Measurements from ENCODE around the gene OR8K1.

The OR8K1 gene
- 0 reads per million in 3 donors for total RNA-seq

- Histone ChIP-seq H3K9me3 (ENCODE audit: control insufficient read depth, low read length) (no peaks in the 10 kb centered on the region), H3K27me3 (replicated peaks; ENCODE audit: control insufficient read depth, insufficient read depth, low read length, poor library complexity, severe bottlenecking) (no peaks in the 10 kb centered on the region), H3K36me3 (ENCODE audit: control insufficient read depth, insufficient read depth, low read length) (no peaks in the 10 kb centered on the region), H3K27ac (ENCODE audit: insufficient read depth, low read length, poor library complexity, severe bottlenecking) (no peak within 1 kb of the TSS), H3K4me3 (ENCODE audit: insufficient read depth, low read depth, low read length, poor library complexity, severe bottlenecking) (no peak within 1 kb of the TSS), H3K4me1 (ENCODE audit: control insufficient read depth, insufficient read depth, low read length, poor library complexity, severe bottlenecking) (no peaks in the 10 kb centered on the region)
- DNase-seq, result no peak
Observed at GRCh38 chr11:56345739-56346138, at the start of gene OR8K1. Gene OR8K1 (plus strand): TSS chr11:56346039. CDS start chr11:56346039, 0 bp downstream.

GRCh38 chr11:56296898-56297297 lies 48.9 kb upstream of the OR8K1 start:
- H3K27ac ChIP-seq (ENCODE audit: insufficient read depth, low read length, poor library complexity, severe bottlenecking), result no peak overlapping the region
- no peaks in the 10 kb centered on the region for H3K27me3 ChIP-seq (replicated peaks; ENCODE audit: control insufficient read depth, insufficient read depth, low read length, poor library complexity, severe bottlenecking)
- H3K36me3 ChIP-seq (ENCODE audit: control insufficient read depth, insufficient read depth, low read length), result no peaks in the 10 kb centered on the region
- H3K4me3 ChIP-seq (ENCODE audit: insufficient read depth, low read depth, low read length, poor library complexity, severe bottlenecking), result no peak overlapping the region
- no peaks in the 10 kb centered on the region for H3K4me1 ChIP-seq (ENCODE audit: control insufficient read depth, insufficient read depth, low read length, poor library complexity, severe bottlenecking)
- H3K9me3 ChIP-seq (ENCODE audit: control insufficient read depth, low read length), result no peaks in the 10 kb centered on the region
- no peak for DNase-seq

- H3K4me1 ChIP-seq (ENCODE audit: control insufficient read depth, insufficient read depth, low read length, poor library complexity, severe bottlenecking), result no peaks in the 10 kb centered on the region
- no peaks in the 10 kb centered on the region for H3K9me3 ChIP-seq (ENCODE audit: control insufficient read depth, low read length)
- DNase-seq, result no peak
- no peak overlapping the region for H3K4me3 ChIP-seq (ENCODE audit: insufficient read depth, low read depth, low read length, poor library complexity, severe bottlenecking)
- no peaks in the 10 kb centered on the region for H3K27me3 ChIP-seq (replicated peaks; ENCODE audit: control insufficient read depth, insufficient read depth, low read length, poor library complexity, severe bottlenecking)
- no peaks in the 10 kb centered on the region for H3K36me3 ChIP-seq (ENCODE audit: control insufficient read depth, insufficient read depth, low read length)
- no peak overlapping the region for H3K27ac ChIP-seq (ENCODE audit: insufficient read depth, low read length, poor library complexity, severe bottlenecking)
Observed at GRCh38 chr11:56307836-56308235, 38.0 kb upstream of the OR8K1 start.

GRCh38 chr11:56314844-56315243 lies 31.0 kb upstream of the OR8K1 start, which contains the start of gene OR8K3:
Gene OR8K3 (plus strand): TSS chr11:56315144. CDS start chr11:56318307, 3,163 bp downstream.
- H3K36me3 ChIP-seq (ENCODE audit: control insufficient read depth, insufficient read depth, low read length), result no peaks in the 10 kb centered on the region

GRCh38 chr11:56331861-56332491 lies 13.9 kb upstream of the OR8K1 start:
- H3K27me3 ChIP-seq (replicated peaks; ENCODE audit: control insufficient read depth, insufficient read depth, low read length, poor library complexity, severe bottlenecking), result no peaks in the 10 kb centered on the region
- DNase-seq, result no peak

More at GRCh38 chr11:56314844-56315243, 31.0 kb upstream of the OR8K1 start, which contains the start of gene OR8K3:
- no peak within 1 kb of the TSS for H3K4me3 ChIP-seq (ENCODE audit: insufficient read depth, low read depth, low read length, poor library complexity, severe bottlenecking)
- H3K9me3 ChIP-seq (ENCODE audit: control insufficient read depth, low read length), result no peaks in the 10 kb centered on the region
- H3K4me1 ChIP-seq (ENCODE audit: control insufficient read depth, insufficient read depth, low read length, poor library complexity, severe bottlenecking), result no peaks in the 10 kb centered on the region
- no peak for DNase-seq
- no peak within 1 kb of the TSS for H3K27ac ChIP-seq (ENCODE audit: insufficient read depth, low read length, poor library complexity, severe bottlenecking)
- H3K27me3 ChIP-seq (replicated peaks; ENCODE audit: control insufficient read depth, insufficient read depth, low read length, poor library complexity, severe bottlenecking), result no peaks in the 10 kb centered on the region

GRCh38 chr11:56333156-56333555 lies 12.7 kb upstream of the OR8K1 start:
- H3K4me1 ChIP-seq (ENCODE audit: control insufficient read depth, insufficient read depth, low read length, poor library complexity, severe bottlenecking), result no peaks in the 10 kb centered on the region
- no peak overlapping the region for H3K4me3 ChIP-seq (ENCODE audit: insufficient read depth, low read depth, low read length, poor library complexity, severe bottlenecking)
- peaks cover 2% of the 10 kb centered on the region for H3K9me3 ChIP-seq (ENCODE audit: control insufficient read depth, low read length)
- DNase-seq, result no peak
- no peaks in the 10 kb centered on the region for H3K27me3 ChIP-seq (replicated peaks; ENCODE audit: control insufficient read depth, insufficient read depth, low read length, poor library complexity, severe bottlenecking)
- H3K36me3 ChIP-seq (ENCODE audit: control insufficient read depth, insufficient read depth, low read length), result no peaks in the 10 kb centered on the region
- no peak overlapping the region for H3K27ac ChIP-seq (ENCODE audit: insufficient read depth, low read length, poor library complexity, severe bottlenecking)

More at GRCh38 chr11:56331861-56332491, 13.9 kb upstream of the OR8K1 start:
- Histone ChIP-seq H3K9me3 (ENCODE audit: control insufficient read depth, low read length) (no peaks in the 10 kb centered on the region), H3K4me3 (ENCODE audit: insufficient read depth, low read depth, low read length, poor library complexity, severe bottlenecking) (no peak overlapping the region), H3K36me3 (ENCODE audit: control insufficient read depth, insufficient read depth, low read length) (no peaks in the 10 kb centered on the region), H3K27ac (ENCODE audit: insufficient read depth, low read length, poor library complexity, severe bottlenecking) (no peak overlapping the region), H3K4me1 (ENCODE audit: control insufficient read depth, insufficient read depth, low read length, poor library complexity, severe bottlenecking) (no peaks in the 10 kb centered on the region)

GRCh38 chr11:56340289-56340688 lies 5.5 kb upstream of the OR8K1 start:
- Histone ChIP-seq H3K4me1 (ENCODE audit: control insufficient read depth, insufficient read depth, low read length, poor library complexity, severe bottlenecking) (no peaks in the 10 kb centered on the region), H3K36me3 (ENCODE audit: control insufficient read depth, insufficient read depth, low read length) (no peaks in the 10 kb centered on the region), H3K27me3 (replicated peaks; ENCODE audit: control insufficient read depth, insufficient read depth, low read length, poor library complexity, severe bottlenecking) (no peaks in the 10 kb centered on the region), H3K9me3 (ENCODE audit: control insufficient read depth, low read length) (peaks cover 2% of the 10 kb centered on the region), H3K4me3 (ENCODE audit: insufficient read depth, low read depth, low read length, poor library complexity, severe bottlenecking) (no peak overlapping the region), H3K27ac (ENCODE audit: insufficient read depth, low read length, poor library complexity, severe bottlenecking) (no peak overlapping the region)
- DNase-seq, result no peak

- H3K27me3 ChIP-seq (replicated peaks; ENCODE audit: control insufficient read depth, insufficient read depth, low read length, poor library complexity, severe bottlenecking), result no peaks in the 10 kb centered on the region
- no peaks in the 10 kb centered on the region for H3K36me3 ChIP-seq (ENCODE audit: control insufficient read depth, insufficient read depth, low read length)
- H3K4me3 ChIP-seq (ENCODE audit: insufficient read depth, low read depth, low read length, poor library complexity, severe bottlenecking), result no peak within 1 kb of the TSS
- H3K27ac ChIP-seq (ENCODE audit: insufficient read depth, low read length, poor library complexity, severe bottlenecking), result no peak within 1 kb of the TSS
- DNase-seq, result no peak
- H3K9me3 ChIP-seq (ENCODE audit: control insufficient read depth, low read length), result no peaks in the 10 kb centered on the region
- H3K4me1 ChIP-seq (ENCODE audit: control insufficient read depth, insufficient read depth, low read length, poor library complexity, severe bottlenecking), result no peaks in the 10 kb centered on the region
Observed at GRCh38 chr11:56353991-56354390, 8.2 kb downstream of the OR8K1 start, which contains the start of gene OR8J1. Gene OR8J1 (plus strand): TSS chr11:56354291. CDS start chr11:56360247, 5,956 bp downstream.

- no peaks in the 10 kb centered on the region for H3K27me3 ChIP-seq (replicated peaks; ENCODE audit: control insufficient read depth, insufficient read depth, low read length, poor library complexity, severe bottlenecking)
- H3K36me3 ChIP-seq (ENCODE audit: control insufficient read depth, insufficient read depth, low read length), result no peaks in the 10 kb centered on the region
- H3K9me3 ChIP-seq (ENCODE audit: control insufficient read depth, low read length), result no peaks in the 10 kb centered on the region
- no peaks in the 10 kb centered on the region for H3K4me1 ChIP-seq (ENCODE audit: control insufficient read depth, insufficient read depth, low read length, poor library complexity, severe bottlenecking)
- no peak within 1 kb of the TSS for H3K27ac ChIP-seq (ENCODE audit: insufficient read depth, low read length, poor library complexity, severe bottlenecking)
- DNase-seq, result no peak
- no peak within 1 kb of the TSS for H3K4me3 ChIP-seq (ENCODE audit: insufficient read depth, low read depth, low read length, poor library complexity, severe bottlenecking)
Observed at GRCh38 chr11:56375324-56375723, 29.5 kb downstream of the OR8K1 start, which contains the start of gene OR8U1. Gene OR8U1 (plus strand): TSS chr11:56375624. CDS start chr11:56375624, 0 bp downstream.

GRCh38 chr11:56380120-56380519 lies 34.3 kb downstream of the OR8K1 start:
- H3K9me3 ChIP-seq (ENCODE audit: control insufficient read depth, low read length), result no peaks in the 10 kb centered on the region
- no peak overlapping the region for H3K4me3 ChIP-seq (ENCODE audit: insufficient read depth, low read depth, low read length, poor library complexity, severe bottlenecking)
- H3K27me3 ChIP-seq (replicated peaks; ENCODE audit: control insufficient read depth, insufficient read depth, low read length, poor library complexity, severe bottlenecking), result no peaks in the 10 kb centered on the region
- H3K36me3 ChIP-seq (ENCODE audit: control insufficient read depth, insufficient read depth, low read length), result no peaks in the 10 kb centered on the region
- no peaks in the 10 kb centered on the region for H3K4me1 ChIP-seq (ENCODE audit: control insufficient read depth, insufficient read depth, low read length, poor library complexity, severe bottlenecking)
- no peak overlapping the region for H3K27ac ChIP-seq (ENCODE audit: insufficient read depth, low read length, poor library complexity, severe bottlenecking)
- DNase-seq, result no peak

Data from effector memory CD4-positive, alpha-beta T cell (primary cell).